IPS DF 6.9 (cell line): ENCODE results near the gene RRP1.

Experiments used
- DNase-seq: peaks from one replicate; pipeline ENCODE4 v3.0.0-alpha.2; 2013; ENCODE audit warnings: low read depth, low spot score
- H3K27ac ChIP-seq: one replicate; pipeline ENCODE4 v1.5.1; 2013; ENCODE audit warnings: low read length, control low read depth
- H3K27me3 ChIP-seq: 2 replicates; pipeline ENCODE4 v1.6.1; 2013; ENCODE audit warnings: mild to moderate bottlenecking, low read length; ENCODE audit not compliant: control insufficient read depth, insufficient read depth
- H3K36me3 ChIP-seq: 2 replicates; pipeline ENCODE4 v1.6.1; 2013; ENCODE audit warnings: low read length; ENCODE audit not compliant: control insufficient read depth, insufficient read depth
- H3K4me1 ChIP-seq: 2 replicates; pipeline ENCODE4 v1.6.1; 2013; ENCODE audit warnings: low read length; ENCODE audit not compliant: control insufficient read depth, insufficient read depth
- H3K4me3 ChIP-seq: 2 replicates; pipeline ENCODE4 v1.5.1; 2013; ENCODE audit warnings: mild to moderate bottlenecking, low read length
- H3K9me3 ChIP-seq: 2 replicates; pipeline ENCODE4 v1.6.1; 2013; ENCODE audit warnings: low read length, inconsistent platforms; ENCODE audit not compliant: control insufficient read depth, insufficient read depth
- WGBS: extraction: QIAGEN DNeasy Blood & Tissue Kit; methylation state at CpG from one replicate; pipeline ENCODE4 v1.1.7; 2013; ENCODE audit warnings: mixed read lengths, missing lambda C conversion rate; ENCODE audit not compliant: insufficient read length, insufficient coverage; 5-methylcytosine and 5-hydroxymethylcytosine counted together

RRP1 gene

GRCh38 chr21:43812139-43812821, 22.9 kb downstream of the RRP1 start:
- H3K9me3 ChIP-seq: no peaks in the 10 kb centered on the region
- H3K36me3 ChIP-seq: peaks cover 3% of the 10 kb centered on the region; the same call in 1 of the 2 replicates
- H3K4me1 ChIP-seq: peaks cover 5% of the 10 kb centered on the region
- no peak overlapping the region for H3K4me3 ChIP-seq
- WGBS: no CpG with 5 or more reads among the region's 27 CpGs
- no peak for DNase-seq
- H3K27ac ChIP-seq: no peak overlapping the region
- no peaks in the 10 kb centered on the region for H3K27me3 ChIP-seq

- Histone ChIP-seq H3K27ac (no peak overlapping the region), H3K4me1 (peaks cover 5% of the 10 kb centered on the region), H3K36me3 (peaks cover 3% of the 10 kb centered on the region; the same call in 1 of the 2 replicates), H3K9me3 (no peaks in the 10 kb centered on the region), H3K27me3 (no peaks in the 10 kb centered on the region), H3K4me3 (no peak overlapping the region)
- DNase-seq: no peak
- no CpG with 5 or more reads among the region's 19 CpGs for WGBS
Observed at GRCh38 chr21:43812957-43813655, 23.7 kb downstream of the RRP1 start.

- WGBS: no CpG with 5 or more reads among the region's 5 CpGs
Observed at GRCh38 chr21:43813656-43813980, 24.2 kb downstream of the RRP1 start.

GRCh38 chr21:43814215-43815106, 25.1 kb downstream of the RRP1 start:
- no peak overlapping the region for H3K4me3 ChIP-seq
- H3K27me3 ChIP-seq: no peaks in the 10 kb centered on the region
- H3K27ac ChIP-seq: no peak overlapping the region
- no peak for DNase-seq
- no peaks in the 10 kb centered on the region for H3K9me3 ChIP-seq
- no CpG with 5 or more reads among the region's 28 CpGs for WGBS
- peaks cover 5% of the 10 kb centered on the region for H3K4me1 ChIP-seq
- peaks cover 3% of the 10 kb centered on the region; the same call in 1 of the 2 replicates for H3K36me3 ChIP-seq

More at GRCh38 chr21:43813656-43813980, 24.2 kb downstream of the RRP1 start:
- Histone ChIP-seq H3K27me3 (no peaks in the 10 kb centered on the region), H3K36me3 (peaks cover 3% of the 10 kb centered on the region; the same call in 1 of the 2 replicates), H3K9me3 (no peaks in the 10 kb centered on the region), H3K27ac (no peak overlapping the region), H3K4me1 (peaks cover 5% of the 10 kb centered on the region), H3K4me3 (no peak overlapping the region)
- no peak for DNase-seq

- peaks cover 5% of the 10 kb centered on the region for H3K4me1 ChIP-seq
- H3K9me3 ChIP-seq: no peaks in the 10 kb centered on the region
- H3K27ac ChIP-seq: no peak overlapping the region
- H3K4me3 ChIP-seq: no peak overlapping the region
- H3K27me3 ChIP-seq: no peaks in the 10 kb centered on the region
- peaks cover 3% of the 10 kb centered on the region; the same call in 1 of the 2 replicates for H3K36me3 ChIP-seq
- no CpG with 5 or more reads among the region's 27 CpGs for WGBS
- DNase-seq: no peak
Observed at GRCh38 chr21:43815107-43815613, 25.8 kb downstream of the RRP1 start.

- no CpG with 5 or more reads among the region's 15 CpGs for WGBS
- H3K27me3 ChIP-seq: no peaks in the 10 kb centered on the region
- H3K27ac ChIP-seq: no peak overlapping the region
- H3K9me3 ChIP-seq: no peaks in the 10 kb centered on the region
- H3K36me3 ChIP-seq: peaks cover 3% of the 10 kb centered on the region; the same call in 1 of the 2 replicates
- no peak overlapping the region for H3K4me3 ChIP-seq
- no peak for DNase-seq
- H3K4me1 ChIP-seq: peaks cover 5% of the 10 kb centered on the region
Observed at GRCh38 chr21:43815991-43816390, 26.6 kb downstream of the RRP1 start.

GRCh38 chr21:43816611-43817071, 27.3 kb downstream of the RRP1 start:
- no peak overlapping the region for H3K4me3 ChIP-seq
- H3K9me3 ChIP-seq: no peaks in the 10 kb centered on the region
- peaks cover 5% of the 10 kb centered on the region for H3K4me1 ChIP-seq
- H3K27me3 ChIP-seq: no peaks in the 10 kb centered on the region
- peaks cover 3% of the 10 kb centered on the region; the same call in 1 of the 2 replicates for H3K36me3 ChIP-seq
- no peak overlapping the region for H3K27ac ChIP-seq
- WGBS: no CpG with 5 or more reads among the region's 14 CpGs
- DNase-seq: no peak

GRCh38 chr21:43817157-43818086, 28.0 kb downstream of the RRP1 start:
- Histone ChIP-seq H3K36me3 (peaks cover 3% of the 10 kb centered on the region; the same call in 1 of the 2 replicates), H3K9me3 (no peaks in the 10 kb centered on the region), H3K27ac (no peak overlapping the region), H3K4me1 (peaks cover 5% of the 10 kb centered on the region), H3K4me3 (no peak overlapping the region), H3K27me3 (no peaks in the 10 kb centered on the region)
- no peak for DNase-seq
- no CpG with 5 or more reads among the region's 29 CpGs for WGBS

GRCh38 chr21:43818685-43819084, 29.3 kb downstream of the RRP1 start:
- H3K9me3 ChIP-seq: no peaks in the 10 kb centered on the region
- no peak overlapping the region for H3K27ac ChIP-seq
- no CpG with 5 or more reads among the region's 3 CpGs for WGBS
- H3K4me1 ChIP-seq: peaks cover 3% of the 10 kb centered on the region
- peaks cover 3% of the 10 kb centered on the region; the same call in 1 of the 2 replicates for H3K36me3 ChIP-seq
- H3K27me3 ChIP-seq: no peaks in the 10 kb centered on the region
- DNase-seq: no peak
- H3K4me3 ChIP-seq: no peak overlapping the region
